ACC112 (cell line): ENCODE data around the gene LRCH1.

Experiments
- H2AFZ ChIP-seq: fragments of 200-600 bp; sonication (generic); one replicate; pipeline ENCODE4 v1.6.0; 2017; ENCODE audit warnings: antibody characterized with exemption, low read length; ENCODE audit not compliant: unreplicated experiment
- H3K27ac ChIP-seq: fragments of 200-600 bp; sonication (generic); 2 replicates; pipeline ENCODE4 v1.5.1; 2014; ENCODE audit warnings: low read depth, mild to moderate bottlenecking, antibody characterized with exemption, low read length, moderate library complexity
- H3K27me3 ChIP-seq: fragments of 200-600 bp; sonication (generic); 2 replicates; pipeline ENCODE4 v1.6.1; 2014; ENCODE audit warnings: mild to moderate bottlenecking, antibody characterized with exemption, low read length, moderate library complexity, mixed read lengths; ENCODE audit not compliant: insufficient read depth
- H3K36me3 ChIP-seq: fragments of 200-600 bp; sonication (generic); 2 replicates; pipeline ENCODE4 v1.6.1; 2016; ENCODE audit warnings: mild to moderate bottlenecking, antibody characterized with exemption, low read length, moderate library complexity, mixed read lengths; ENCODE audit not compliant: insufficient read depth
- H3K4me1 ChIP-seq: fragments of 200-600 bp; sonication (generic); one replicate; pipeline ENCODE4 v1.6.1; 2016; ENCODE audit warnings: low read length, mixed read lengths; ENCODE audit not compliant: insufficient read depth, unreplicated experiment, control insufficient read depth
- H3K4me3 ChIP-seq: fragments of 200-600 bp; sonication (generic); 2 replicates; pipeline ENCODE4 v1.5.1; 2014; ENCODE audit warnings: mild to moderate bottlenecking, low read depth, low read length
- H3K79me2 ChIP-seq: fragments of 200-600 bp; sonication (generic); one replicate; pipeline ENCODE4 v1.6.0; 2016; ENCODE audit warnings: low read length; ENCODE audit not compliant: control insufficient read depth, unreplicated experiment, insufficient read depth

Gene LRCH1

GRCh38 chr13:46716821-46717220, 163.9 kb downstream of the LRCH1 start:
- no peak overlapping the region for H3K4me3 ChIP-seq
- no peaks in the 10 kb centered on the region for H3K4me1 ChIP-seq
- H3K27ac ChIP-seq, result no peak overlapping the region
- no peak overlapping the region for H2AFZ ChIP-seq
- no peaks in the 10 kb centered on the region for H3K27me3 ChIP-seq
- no peaks in the 10 kb centered on the region for H3K36me3 ChIP-seq
- H3K79me2 ChIP-seq, result no peaks in the 10 kb centered on the region

- H3K36me3 ChIP-seq, result no peaks in the 10 kb centered on the region
- H2AFZ ChIP-seq, result no peak overlapping the region
- H3K27ac ChIP-seq, result no peak overlapping the region
- H3K4me1 ChIP-seq, result no peaks in the 10 kb centered on the region
- no peaks in the 10 kb centered on the region for H3K79me2 ChIP-seq
- no peaks in the 10 kb centered on the region for H3K27me3 ChIP-seq
- H3K4me3 ChIP-seq, result no peak overlapping the region
Observed at GRCh38 chr13:46717275-46717674, 164.3 kb downstream of the LRCH1 start.

- Histone ChIP-seq H3K4me3 (no peak overlapping the region), H3K36me3 (no peaks in the 10 kb centered on the region), H3K79me2 (no peaks in the 10 kb centered on the region), H3K27me3 (no peaks in the 10 kb centered on the region), H3K27ac (no peak overlapping the region), H3K4me1 (no peaks in the 10 kb centered on the region), H2AFZ (no peak overlapping the region)
Observed at GRCh38 chr13:46717856-46718255, 164.9 kb downstream of the LRCH1 start.

GRCh38 chr13:46720189-46720588, 167.2 kb downstream of the LRCH1 start:
- Histone ChIP-seq H3K36me3 (peaks cover 11% of the 10 kb centered on the region), H3K27me3 (no peaks in the 10 kb centered on the region), H3K4me1 (no peaks in the 10 kb centered on the region), H3K79me2 (no peaks in the 10 kb centered on the region), H2AFZ (no peak overlapping the region), H3K4me3 (no peak overlapping the region), H3K27ac (no peak overlapping the region)

GRCh38 chr13:46721054-46721453, 168.1 kb downstream of the LRCH1 start:
- Histone ChIP-seq H3K4me1 (no peaks in the 10 kb centered on the region), H3K4me3 (no peak overlapping the region), H3K36me3 (peaks cover 11% of the 10 kb centered on the region), H3K27ac (no peak overlapping the region), H2AFZ (no peak overlapping the region), H3K27me3 (no peaks in the 10 kb centered on the region), H3K79me2 (no peaks in the 10 kb centered on the region)

GRCh38 chr13:46726347-46726746, 173.4 kb downstream of the LRCH1 start:
- H3K27me3 ChIP-seq, result no peaks in the 10 kb centered on the region
- H3K36me3 ChIP-seq, result peaks cover 11% of the 10 kb centered on the region
- H3K4me3 ChIP-seq, result no peak overlapping the region
- H3K4me1 ChIP-seq, result no peaks in the 10 kb centered on the region
- H2AFZ ChIP-seq, result no peak overlapping the region
- no peaks in the 10 kb centered on the region for H3K79me2 ChIP-seq
- H3K27ac ChIP-seq, result no peak overlapping the region

- no peaks in the 10 kb centered on the region for H3K27me3 ChIP-seq
- no peak overlapping the region for H3K27ac ChIP-seq
- no peaks in the 10 kb centered on the region for H3K79me2 ChIP-seq
- H3K4me3 ChIP-seq, result no peak overlapping the region
- H3K36me3 ChIP-seq, result peaks cover 16% of the 10 kb centered on the region
- no peaks in the 10 kb centered on the region for H3K4me1 ChIP-seq
- no peak overlapping the region for H2AFZ ChIP-seq
Observed at GRCh38 chr13:46728777-46729176, 175.8 kb downstream of the LRCH1 start.

GRCh38 chr13:46731535-46731934, 178.6 kb downstream of the LRCH1 start:
- H3K4me1 ChIP-seq, result no peaks in the 10 kb centered on the region
- no peak overlapping the region for H2AFZ ChIP-seq
- H3K27ac ChIP-seq, result no peak overlapping the region
- H3K4me3 ChIP-seq, result no peak overlapping the region
- no peaks in the 10 kb centered on the region for H3K79me2 ChIP-seq
- 0 out of 2 replicates have a peak, but pooled peaks cover 5% of the 10 kb centered on the region for H3K36me3 ChIP-seq
- H3K27me3 ChIP-seq, result no peaks in the 10 kb centered on the region

GRCh38 chr13:46735425-46735824, 182.5 kb downstream of the LRCH1 start:
- Histone ChIP-seq H3K36me3 (0 out of 2 replicates have a peak, but pooled peaks cover 5% of the 10 kb centered on the region), H3K27me3 (no peaks in the 10 kb centered on the region), H3K4me3 (no peak overlapping the region), H3K27ac (no peak overlapping the region), H2AFZ (no peak overlapping the region), H3K4me1 (no peaks in the 10 kb centered on the region), H3K79me2 (no peaks in the 10 kb centered on the region)

GRCh38 chr13:46736541-46737310, 183.8 kb downstream of the LRCH1 start:
- no peaks in the 10 kb centered on the region for H3K4me1 ChIP-seq

GRCh38 chr13:46738055-46738454, 185.1 kb downstream of the LRCH1 start:
- Histone ChIP-seq H3K27ac (no peak overlapping the region), H3K4me1 (peaks cover 7% of the 10 kb centered on the region), H3K27me3 (no peaks in the 10 kb centered on the region), H3K79me2 (no peaks in the 10 kb centered on the region), H3K4me3 (no peak overlapping the region), H3K36me3 (no peaks in the 10 kb centered on the region), H2AFZ (no peak overlapping the region)

More at GRCh38 chr13:46736541-46737310, 183.8 kb downstream of the LRCH1 start:
- Histone ChIP-seq H3K27ac (no peak overlapping the region), H3K4me3 (no peak overlapping the region), H3K79me2 (no peaks in the 10 kb centered on the region), H3K27me3 (no peaks in the 10 kb centered on the region), H3K36me3 (0 out of 2 replicates have a peak, but pooled peaks cover 5% of the 10 kb centered on the region), H2AFZ (no peak overlapping the region)
